GM21515 (cell line): ENCODE data around the gene KLHL1.

Source experiments
- ATAC-seq: cut with Tn5 transposase; IDR thresholded peaks from one replicate; pipeline ENCODE4 v1.9.1; 2021; ENCODE audit not compliant: unreplicated experiment

Gene KLHL1

GRCh38 chr13:69690999-69691398 is 417.3 kb downstream of the KLHL1 start:
- no peak for ATAC-seq

- peak; percentile 58 for ATAC-seq
Measured at GRCh38 chr13:69683921-69684686, 424.1 kb downstream of the KLHL1 start.

GRCh38 chr13:69681722-69682121 is 426.5 kb downstream of the KLHL1 start:
- no peak for ATAC-seq

- ATAC-seq, result no peak
Measured at GRCh38 chr13:69677343-69677742, 430.9 kb downstream of the KLHL1 start.

- no peak for ATAC-seq
Measured at GRCh38 chr13:69676286-69676685, 432.0 kb downstream of the KLHL1 start.

GRCh38 chr13:69660155-69660554 is 448.1 kb downstream of the KLHL1 start:
- ATAC-seq, result no peak

- ATAC-seq, result no peak
Measured at GRCh38 chr13:69657676-69658075, 450.6 kb downstream of the KLHL1 start.

GRCh38 chr13:69654392-69654791 is 453.9 kb downstream of the KLHL1 start:
- ATAC-seq, result no peak
